GM10248 (cell line): Measurements from ENCODE around the gene ADAM29.

Experiments used
- CTCF ChIA-PET: fragments of 300-600 bp; sonication (Branson Sonifier 250); formaldehyde crosslinking; extraction: SDS; loops from one replicate; lab custom pipeline; 2021; ENCODE audit warnings: antibody characterized with exemption; lab: Yijun Ruan, JAX
- POLR2A ChIA-PET: fragments of 350-650 bp; sonication (Branson Sonifier 250); formaldehyde crosslinking; extraction: SDS; loops from one replicate; lab custom pipeline; 2020; ENCODE audit warnings: antibody characterized with exemption; lab: Yijun Ruan, JAX
- DNase-seq: peaks from one replicate; pipeline ENCODE4 v3.0.0; 2012; ENCODE audit errors: extremely low spot score
- CTCF ChIP-seq: IDR thresholded peaks from 2 replicates; pipeline ENCODE4 v1.5.1; 2012; ENCODE audit warnings: mild to moderate bottlenecking, low read depth; ENCODE audit errors: extremely low read depth, missing control alignments, control extremely low read depth

The ADAM29 gene

GRCh38 chr4:174926958-174927357 is 8.8 kb downstream of the ADAM29 start:
- TF ChIP-seq CTCF, result no peak
- ChIA-PET POLR2A (no interaction called here), CTCF (no interaction called here)
- DNase-seq, result no peak

- ChIA-PET POLR2A (no interaction called here), CTCF (no interaction called here)
- DNase-seq, result no peak
- no peak for TF ChIP-seq CTCF
Observed at GRCh38 chr4:174928174-174928573, 10.0 kb downstream of the ADAM29 start.

- no peak for DNase-seq
- POLR2A ChIA-PET, result no interaction called here
- CTCF ChIA-PET, result interaction anchor here (1.0 kb wide), 1 partner anchor 10 kb away, joined by 3 read pairs; the partner anchor contains the start of gene ADAM29
- no peak for TF ChIP-seq CTCF
Observed at GRCh38 chr4:174928575-174929253, 10.6 kb downstream of the ADAM29 start.

GRCh38 chr4:174929346-174929745 is 11.2 kb downstream of the ADAM29 start:
- DNase-seq, result no peak
- ChIA-PET POLR2A (no interaction called here), CTCF (interaction anchor here (1.0 kb wide), 1 partner anchor 10 kb away, joined by 3 read pairs; the partner anchor contains the start of gene ADAM29)
- no peak for TF ChIP-seq CTCF

- POLR2A ChIA-PET, result no interaction called here
Observed at GRCh38 chr4:174930895-174931294, 12.7 kb downstream of the ADAM29 start.

GRCh38 chr4:174933083-174933482 is 14.9 kb downstream of the ADAM29 start:
- CTCF ChIA-PET, result no interaction called here
- POLR2A ChIA-PET, result no interaction called here
- no peak for TF ChIP-seq CTCF
- no peak for DNase-seq

More at GRCh38 chr4:174930895-174931294, 12.7 kb downstream of the ADAM29 start:
- TF ChIP-seq CTCF, result no peak
- DNase-seq, result no peak
- CTCF ChIA-PET, result no interaction called here

- no peak for DNase-seq
- no peak for TF ChIP-seq CTCF
- ChIA-PET CTCF (no interaction called here), POLR2A (no interaction called here)
Observed at GRCh38 chr4:174934360-174934759, 16.2 kb downstream of the ADAM29 start.
